Left ventricle myocardium inferior (tissue), 1 donor: Measurements from ENCODE around the gene MICAL3. TPM values are rescaled to one million over a fixed set of nuclear protein-coding genes. Genes with fewer than 3 reads are reported as not detected.

ENCODE experiments used
- DNase-seq: peaks from one replicate; pipeline ENCODE4 v3.0.0-alpha.2; 2020
- H3K27ac ChIP-seq: fragments of 200-600 bp; replicated peaks from 2 replicates; pipeline ENCODE4 v1.8.0; 2021
- H3K27me3 ChIP-seq: fragments of 200-600 bp; 2 replicates; pipeline ENCODE4 v1.8.0; 2021; ENCODE audit warnings: low read depth
- H3K36me3 ChIP-seq: fragments of 200-600 bp; 2 replicates; pipeline ENCODE4 v1.8.0; 2021
- H3K4me1 ChIP-seq: fragments of 200-600 bp; 2 replicates; pipeline ENCODE4 v1.8.0; 2021
- H3K4me3 ChIP-seq: fragments of 200-600 bp; 2 replicates; pipeline ENCODE4 v1.8.0; 2021; ENCODE audit warnings: mild to moderate bottlenecking, moderate library complexity
- H3K9me3 ChIP-seq: fragments of 200-600 bp; replicated peaks from 2 replicates; pipeline ENCODE4 v1.8.0; 2021
- intact Hi-C: fragments of 100-400 bp; cut with micrococcal nuclease; formaldehyde crosslinking; loops from one replicate; pipeline ENCODE4 v1.11.0; 2022
- total RNA-seq: library from RNA; stranded (reverse); fragmentation: NEBNext Ultra II Directional; extraction: Animal tissue kit (Norgen Biotek cat#: 25700); gene quantifications from one replicate; pipeline ENCODE4 v1.2.1, GENCODE V29; 2021
- TF ChIP-seq, protein P1 (sequence below): fragments of 200-600 bp; IDR thresholded peaks from 2 replicates; pipeline ENCODE4 v1.8.0; 2021; ENCODE audit warnings: antibody characterized with exemption, mild to moderate bottlenecking, borderline replicate concordance
- donor health status: DM: no; HTN: yes; CAD: no; lungs with severe emphysema.

MICAL3 gene
- total RNA-seq, 1 donor from 2014 or later: 92.5 TPM

DNA sequence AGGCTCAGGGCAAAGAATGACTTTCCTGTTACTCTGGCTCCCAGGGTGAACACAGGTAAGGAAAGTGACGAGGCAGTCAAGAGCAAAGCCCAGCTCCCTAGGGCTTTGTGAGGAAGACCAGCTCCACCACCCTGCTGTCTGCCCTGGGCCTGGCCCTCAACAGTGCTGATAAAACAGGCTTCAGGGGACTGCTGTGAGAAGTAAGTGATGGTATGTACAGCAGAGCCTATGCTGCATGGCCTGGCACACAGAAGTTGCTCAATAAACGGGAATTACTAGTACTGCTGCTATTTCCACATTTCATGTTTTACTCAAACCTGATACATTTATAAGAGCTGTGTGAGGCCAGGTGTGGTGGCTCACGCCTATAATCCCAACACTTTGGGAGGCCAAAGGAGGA lies 50.3 kb downstream of the MICAL3 start:
- H3K36me3 ChIP-seq: no peaks in the 10 kb centered on the region
- TF ChIP-seq, protein P1, sequence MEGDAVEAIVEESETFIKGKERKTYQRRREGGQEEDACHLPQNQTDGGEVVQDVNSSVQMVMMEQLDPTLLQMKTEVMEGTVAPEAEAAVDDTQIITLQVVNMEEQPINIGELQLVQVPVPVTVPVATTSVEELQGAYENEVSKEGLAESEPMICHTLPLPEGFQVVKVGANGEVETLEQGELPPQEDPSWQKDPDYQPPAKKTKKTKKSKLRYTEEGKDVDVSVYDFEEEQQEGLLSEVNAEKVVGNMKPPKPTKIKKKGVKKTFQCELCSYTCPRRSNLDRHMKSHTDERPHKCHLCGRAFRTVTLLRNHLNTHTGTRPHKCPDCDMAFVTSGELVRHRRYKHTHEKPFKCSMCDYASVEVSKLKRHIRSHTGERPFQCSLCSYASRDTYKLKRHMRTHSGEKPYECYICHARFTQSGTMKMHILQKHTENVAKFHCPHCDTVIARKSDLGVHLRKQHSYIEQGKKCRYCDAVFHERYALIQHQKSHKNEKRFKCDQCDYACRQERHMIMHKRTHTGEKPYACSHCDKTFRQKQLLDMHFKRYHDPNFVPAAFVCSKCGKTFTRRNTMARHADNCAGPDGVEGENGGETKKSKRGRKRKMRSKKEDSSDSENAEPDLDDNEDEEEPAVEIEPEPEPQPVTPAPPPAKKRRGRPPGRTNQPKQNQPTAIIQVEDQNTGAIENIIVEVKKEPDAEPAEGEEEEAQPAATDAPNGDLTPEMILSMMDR: no peak
- no peak overlapping the region for H3K4me3 ChIP-seq
- H3K4me1 ChIP-seq: peaks cover 72% of the 10 kb centered on the region
- H3K27ac ChIP-seq: peak overlapping the region; percentile 57
- intact Hi-C loops: no loop called here
- no peaks in the 10 kb centered on the region for H3K27me3 ChIP-seq
- no peak for DNase-seq
- H3K9me3 ChIP-seq: no peaks in the 10 kb centered on the region

DNA sequence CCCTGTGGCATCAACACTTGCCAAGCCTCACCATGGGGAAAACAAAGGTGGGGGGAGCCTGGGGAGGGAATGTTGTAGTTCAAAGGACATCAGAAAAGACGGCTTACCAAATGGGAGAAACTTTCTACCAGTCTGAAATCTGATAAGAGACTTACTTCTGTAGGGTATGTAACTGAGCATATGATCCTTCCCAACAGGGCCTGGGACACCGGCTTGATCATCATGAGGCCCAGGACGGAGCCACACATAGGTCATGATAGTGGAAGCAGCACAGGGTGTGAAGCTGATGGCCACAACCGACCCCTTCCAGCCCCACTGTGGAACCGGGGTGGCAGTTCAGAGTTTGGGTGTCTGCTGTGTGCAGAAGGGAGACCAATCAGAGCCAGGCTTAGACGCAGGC lies 51.1 kb downstream of the MICAL3 start:
- Histone ChIP-seq H3K4me1 (peaks cover 76% of the 10 kb centered on the region), H3K27ac (peak overlapping the region; percentile 57), H3K9me3 (no peaks in the 10 kb centered on the region), H3K27me3 (no peaks in the 10 kb centered on the region), H3K36me3 (no peaks in the 10 kb centered on the region), H3K4me3 (no peak overlapping the region)
- TF ChIP-seq, protein P1: no peak
- DNase-seq: no peak
- intact Hi-C loops: no loop called here

DNA sequence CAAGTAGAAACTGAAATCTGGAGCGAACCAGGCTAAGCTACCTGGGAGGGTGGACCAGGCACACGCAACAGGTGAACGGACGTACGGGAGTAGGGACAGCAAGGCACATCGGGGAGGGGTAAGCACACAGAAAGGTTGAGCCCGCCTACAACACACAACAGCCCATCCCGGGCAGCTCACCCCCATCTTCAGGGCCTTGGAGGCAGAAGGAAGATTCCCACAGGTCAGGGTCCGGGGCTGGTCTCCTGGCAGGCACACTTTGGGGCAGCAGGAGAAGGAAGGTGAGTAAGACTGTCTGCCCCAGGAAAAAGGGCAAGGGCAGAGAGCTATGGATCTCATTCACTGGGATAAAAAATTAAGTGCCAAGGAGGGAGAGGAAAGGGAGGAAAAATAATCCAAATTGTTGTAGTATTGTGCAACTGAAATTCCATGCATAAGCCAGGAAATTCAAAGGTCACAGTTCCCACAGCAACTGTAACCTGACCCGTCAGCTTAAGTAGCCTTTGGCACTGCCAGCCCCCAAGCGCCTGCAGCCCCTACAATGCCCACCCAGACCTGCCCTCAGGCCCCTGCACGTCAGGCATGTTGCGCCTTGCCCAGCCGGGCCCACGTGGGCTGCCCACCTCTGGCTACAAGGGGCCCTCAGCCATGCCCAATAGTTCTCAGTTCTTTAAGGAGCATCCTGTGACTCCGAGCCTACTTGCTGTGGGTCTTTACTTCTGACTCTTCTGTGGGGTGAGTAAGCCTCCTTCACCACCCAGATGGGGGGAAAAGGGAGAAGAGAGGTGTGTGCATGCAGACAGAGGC lies 51.8 kb downstream of the MICAL3 start:
- no peak overlapping the region for H3K4me3 ChIP-seq
- DNase-seq: no peak
- intact Hi-C loops: no loop called here
- peak overlapping the region; percentile 57 for H3K27ac ChIP-seq
- peaks cover 76% of the 10 kb centered on the region for H3K4me1 ChIP-seq
- no peaks in the 10 kb centered on the region for H3K9me3 ChIP-seq
- H3K27me3 ChIP-seq: no peaks in the 10 kb centered on the region
- no peaks in the 10 kb centered on the region for H3K36me3 ChIP-seq
- TF ChIP-seq, protein P1: no peak

DNA sequence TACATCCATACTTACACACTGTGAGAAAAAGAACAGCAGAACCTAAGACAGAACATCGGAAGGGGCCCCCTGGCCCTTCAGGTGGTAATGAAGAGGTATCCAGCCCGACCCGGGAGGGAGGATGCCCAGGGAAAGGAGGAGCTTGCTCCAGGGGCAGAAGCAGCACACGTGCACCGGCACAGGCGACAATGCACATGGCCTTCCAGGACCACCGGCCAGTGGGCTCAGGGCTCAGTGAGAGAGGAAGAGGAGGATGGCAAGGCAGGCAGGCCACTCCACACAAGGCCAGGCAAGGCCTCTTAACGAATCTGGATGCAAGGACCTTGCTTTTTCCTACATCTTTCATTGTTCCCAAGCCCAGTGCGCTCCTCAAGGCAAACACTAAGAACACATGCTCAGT lies 52.6 kb downstream of the MICAL3 start:
- no peaks in the 10 kb centered on the region for H3K27me3 ChIP-seq
- DNase-seq: no peak
- intact Hi-C loops: no loop called here
- no peaks in the 10 kb centered on the region for H3K9me3 ChIP-seq
- peaks cover 77% of the 10 kb centered on the region for H3K4me1 ChIP-seq
- H3K36me3 ChIP-seq: no peaks in the 10 kb centered on the region
- TF ChIP-seq, protein P1: no peak
- no peak overlapping the region for H3K4me3 ChIP-seq
- peak overlapping the region; percentile 57 for H3K27ac ChIP-seq

DNA sequence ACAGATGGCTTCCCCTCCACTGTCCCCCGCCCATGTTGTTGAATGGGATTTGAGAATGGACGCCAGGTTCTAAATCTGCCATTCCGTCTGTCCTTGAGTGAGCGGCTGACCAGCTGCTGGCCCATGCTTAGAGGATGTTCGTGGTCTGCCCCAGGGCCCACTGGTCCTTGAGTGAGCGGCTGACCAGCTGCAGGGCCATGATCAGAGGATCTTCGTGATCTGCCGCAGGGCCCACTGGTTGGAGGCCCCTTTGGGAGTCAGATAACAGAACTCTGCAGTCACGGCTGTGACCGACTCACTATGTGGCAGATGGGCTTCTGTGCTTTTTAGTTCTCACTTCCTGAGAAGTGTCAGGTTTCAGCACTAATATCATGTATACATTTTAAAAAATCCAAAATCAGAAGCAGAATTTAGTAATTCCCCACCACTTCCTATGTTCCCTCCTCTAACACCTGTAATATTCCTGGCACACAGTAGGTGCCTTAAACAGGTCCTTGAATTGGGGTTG lies 54.1 kb downstream of the MICAL3 start:
- intact Hi-C loops: no loop called here
- Histone ChIP-seq H3K4me3 (no peak overlapping the region), H3K4me1 (peaks cover 81% of the 10 kb centered on the region), H3K27me3 (no peaks in the 10 kb centered on the region), H3K9me3 (no peaks in the 10 kb centered on the region), H3K27ac (peak overlapping the region; percentile 86), H3K36me3 (no peaks in the 10 kb centered on the region)
- TF ChIP-seq, protein P1: no peak
- no peak for DNase-seq
